Stimulated activated CD8-positive, alpha-beta memory T cell treated with anti-CD3 and anti-CD28 coated beads, Interleukin-15, amount 100 ng/mL, for 1 hour (primary cell): Measurements from ENCODE around the gene FAM117A.

Source experiments
- DNase-seq: peaks from one replicate; pipeline ENCODE4 v3.0.0-alpha.2; 2020; ENCODE audit warnings: low read depth

Gene FAM117A

GRCh38 chr17:49763735-49764558, at the start of gene FAM117A:
TSS of gene FAM117A (minus strand) at chr17:49764131. CDS start at chr17:49764087, 44 bp downstream.
- DNase-seq, result peak; percentile 90

DNA sequence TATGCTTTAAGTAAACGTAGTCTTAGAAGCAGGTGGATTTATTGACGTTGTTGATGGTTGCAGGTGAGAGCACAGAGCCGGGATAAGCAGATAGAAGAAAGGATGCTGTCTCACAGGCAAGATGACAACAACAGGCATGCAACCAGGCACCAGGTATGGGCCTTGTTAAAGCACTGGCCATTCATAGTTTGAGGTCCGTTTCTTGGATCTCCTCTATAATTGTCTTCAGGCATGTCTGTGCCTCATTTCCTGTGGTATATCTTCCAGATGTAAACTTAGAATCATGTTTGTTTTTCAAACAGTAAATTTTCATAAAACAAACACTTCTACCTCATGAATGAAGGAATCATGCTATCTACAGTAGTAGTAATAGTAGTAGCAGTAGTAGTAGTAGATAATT, 45.1 kb upstream of the FAM117A start:
- no peak for DNase-seq

DNA sequence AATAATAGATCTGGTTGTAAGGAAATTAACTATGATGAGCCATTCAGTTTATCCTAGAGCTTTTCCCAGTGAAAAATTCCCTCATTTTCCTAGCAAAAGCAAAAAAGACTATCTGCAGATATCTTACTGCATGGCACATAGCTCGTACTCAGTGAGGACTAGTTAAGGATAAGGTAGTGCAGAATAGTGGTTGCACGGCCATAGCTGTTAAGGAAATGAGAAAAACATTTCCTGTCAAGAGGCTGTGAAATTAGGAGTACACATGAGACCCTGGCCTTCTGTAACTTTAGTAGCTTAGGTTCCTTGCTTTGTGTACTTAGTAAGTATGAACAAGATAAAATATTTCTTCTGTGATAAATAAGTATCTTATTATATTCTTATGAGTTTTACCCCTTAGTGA, 34.8 kb upstream of the FAM117A start:
- DNase-seq, result no peak

GRCh38 chr17:49798182-49798581, 34.3 kb upstream of the FAM117A start:
- no peak for DNase-seq

DNA sequence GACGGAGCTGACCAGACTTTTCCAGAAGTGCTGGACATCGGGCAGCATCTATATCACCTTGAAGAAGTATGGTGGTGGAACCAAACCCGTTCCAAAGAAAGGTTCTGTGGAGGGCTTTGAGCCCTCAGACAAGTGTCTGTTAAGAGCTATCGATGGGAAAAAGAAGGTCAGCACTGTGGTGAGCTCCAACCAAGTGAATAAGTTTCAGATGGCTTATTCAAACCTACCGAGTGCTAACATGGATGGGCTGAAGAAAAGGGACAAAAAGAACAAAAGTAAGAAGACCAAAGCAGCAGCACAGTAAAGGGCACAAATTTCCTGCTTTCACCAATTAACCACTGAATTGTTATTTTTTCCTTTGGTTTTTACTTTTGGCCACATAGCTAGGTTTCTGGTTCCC, 31.4 kb upstream of the FAM117A start:
- DNase-seq, result no peak

DNA sequence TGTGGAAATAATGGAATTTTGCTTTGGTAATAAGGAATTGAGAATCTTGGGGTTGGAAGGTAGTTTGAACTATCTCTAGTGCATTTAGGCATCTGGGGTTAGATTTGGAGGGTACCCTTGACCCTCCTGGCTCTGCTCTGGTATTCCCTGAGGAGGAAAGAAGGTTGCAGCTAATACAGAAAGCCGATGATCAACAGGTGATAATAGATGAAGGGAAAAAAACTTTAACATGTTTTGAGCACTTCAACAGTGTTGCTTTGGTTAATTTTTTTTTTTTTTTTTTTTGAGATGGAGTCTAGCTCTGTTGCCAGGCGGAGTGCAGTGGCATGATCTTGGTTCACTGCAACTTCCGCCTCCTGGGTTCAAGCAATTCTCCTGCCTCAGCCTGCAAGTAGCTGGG, 29.4 kb upstream of the FAM117A start:
- no peak for DNase-seq

- no peak for DNase-seq
Observed at GRCh38 chr17:49789243-49789578, 25.3 kb upstream of the FAM117A start.

- peak; percentile 93 for DNase-seq
Observed at GRCh38 chr17:49788478-49789242, 24.7 kb upstream of the FAM117A start, which contains the start of gene KAT7. TSS of gene KAT7 (plus strand) at chr17:49788681. CDS start at chr17:49788835, 154 bp downstream.

GRCh38 chr17:49787884-49788477, 24.1 kb upstream of the FAM117A start:
- DNase-seq, result no peak

DNA sequence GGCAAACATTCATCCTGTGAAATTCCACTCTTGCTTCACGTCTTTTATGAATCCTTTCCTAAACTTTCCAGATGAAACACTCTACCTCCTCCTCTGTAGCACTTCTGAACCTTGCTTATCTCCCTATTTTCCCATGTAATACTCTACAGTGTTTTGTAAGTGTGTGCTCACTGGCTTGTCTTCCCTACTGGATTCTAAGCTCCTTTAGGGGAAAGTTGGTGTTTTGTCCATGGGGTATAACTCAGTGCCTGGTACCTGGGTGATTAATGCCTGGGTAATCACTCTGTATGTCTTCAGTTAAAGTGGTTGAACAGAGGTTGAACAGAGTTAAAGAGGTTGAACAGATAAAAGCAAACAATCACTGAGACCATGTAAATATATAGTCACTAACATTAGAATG, 20.7 kb upstream of the FAM117A start:
- no peak for DNase-seq

GRCh38 chr17:49783791-49784190, 19.9 kb upstream of the FAM117A start:
- DNase-seq, result no peak

- no peak for DNase-seq
Observed at GRCh38 chr17:49783071-49783715, 19.3 kb upstream of the FAM117A start.

DNA sequence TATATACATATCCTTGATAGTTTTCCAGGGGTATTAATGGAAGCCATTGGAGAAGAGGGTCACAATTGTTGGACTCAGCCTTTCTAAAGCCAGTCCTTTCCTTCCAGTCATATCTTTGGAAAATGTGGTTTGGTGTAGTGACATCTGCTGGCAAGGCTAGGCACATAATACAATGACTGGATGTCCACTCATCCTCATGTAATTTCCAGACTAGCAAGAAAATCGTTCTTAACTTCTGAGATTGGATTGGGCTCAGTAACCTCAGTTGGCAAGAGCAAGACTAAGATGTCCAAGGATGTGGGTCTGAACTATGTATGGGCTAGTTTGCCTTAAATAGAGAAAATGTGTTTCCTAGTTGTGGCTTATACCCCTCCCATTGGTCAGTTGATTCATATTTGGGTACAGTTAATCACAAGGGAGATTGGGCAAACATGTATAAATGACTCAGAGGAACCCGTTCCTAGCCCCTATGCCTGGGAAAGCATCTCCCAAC, 15.9 kb upstream of the FAM117A start:
- DNase-seq, result no peak

DNA sequence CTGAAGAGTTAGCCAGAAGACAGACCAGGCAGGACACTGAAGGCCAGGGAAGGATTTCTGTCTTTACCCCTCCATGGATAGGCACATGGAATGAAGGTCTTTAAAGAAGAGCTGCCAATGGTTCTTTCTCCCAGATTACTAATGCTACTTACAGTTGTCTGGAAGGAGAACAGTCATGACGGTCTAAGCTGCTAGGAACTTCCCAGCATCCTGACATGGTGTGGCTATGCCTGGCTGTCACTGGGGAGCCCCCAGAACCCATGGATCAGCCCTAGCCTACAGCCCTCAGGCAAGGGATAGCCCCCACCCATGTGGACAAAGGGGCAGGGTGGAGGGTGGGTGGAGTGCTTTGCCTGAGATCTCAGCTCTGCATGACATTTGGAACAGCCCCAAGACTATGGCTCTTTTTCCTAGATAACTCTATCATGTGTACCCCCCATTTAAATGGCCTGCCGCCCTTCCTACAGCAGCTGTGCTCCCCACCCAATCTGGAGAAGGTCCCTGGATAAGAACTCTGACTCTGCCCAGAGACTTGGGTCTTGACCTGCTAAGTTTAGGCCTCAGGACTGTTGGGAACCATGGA, 15.3 kb upstream of the FAM117A start:
- DNase-seq, result no peak

DNA sequence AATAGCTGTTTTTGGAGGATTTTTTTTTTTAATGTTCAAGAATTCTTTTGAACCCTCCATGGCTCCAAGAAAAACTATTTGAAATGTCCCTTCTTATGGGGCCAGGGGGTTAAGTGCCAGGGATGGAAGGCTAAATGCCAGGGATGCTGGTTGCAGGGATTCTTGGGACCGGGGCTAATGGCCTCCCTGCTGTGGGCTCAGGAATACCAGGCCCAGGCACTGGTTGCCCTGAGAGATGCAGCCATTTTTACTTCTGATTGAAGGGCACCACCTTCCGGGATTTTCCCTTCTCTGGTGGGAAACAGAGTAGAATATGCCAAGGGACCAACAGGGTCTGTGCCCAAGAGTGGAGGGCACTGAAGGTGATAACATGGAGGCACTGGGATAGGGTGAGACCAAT, 13.6 kb upstream of the FAM117A start:
- no peak for DNase-seq

- DNase-seq, result no peak
Observed at GRCh38 chr17:49776551-49777300, 12.8 kb upstream of the FAM117A start.

GRCh38 chr17:49775546-49776260, 11.8 kb upstream of the FAM117A start:
- DNase-seq, result no peak

DNA sequence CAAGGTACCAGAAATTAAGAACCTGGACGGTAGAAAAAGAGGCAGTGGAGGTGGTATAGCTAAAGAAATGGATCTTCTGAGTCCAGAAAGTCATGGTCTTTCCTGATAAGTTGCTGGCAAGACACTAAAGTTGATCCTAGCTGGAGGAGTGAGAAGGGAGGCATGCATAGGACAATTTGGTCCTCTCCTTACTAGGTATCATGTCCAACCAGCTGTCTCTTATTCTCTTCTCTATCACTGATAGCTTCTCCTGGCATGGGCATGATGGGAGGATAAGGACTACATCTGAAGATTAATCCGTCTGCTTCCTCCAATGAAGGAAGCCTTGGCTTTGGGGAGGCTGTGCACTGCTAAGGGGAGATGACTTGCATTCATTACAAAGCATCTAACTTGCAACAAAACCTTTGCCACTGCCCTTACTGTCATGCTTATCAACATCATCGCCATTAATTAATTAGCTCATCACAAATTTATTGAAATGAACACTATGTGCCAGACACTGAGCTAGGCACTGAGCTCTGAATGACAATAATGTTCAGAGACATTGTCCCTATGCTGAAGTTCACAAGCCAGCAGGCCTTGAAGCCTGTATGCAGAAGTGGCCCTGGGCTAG, 3.1 kb upstream of the FAM117A start:
- DNase-seq, result no peak

GRCh38 chr17:49764559-49765180, 739 bp upstream of the FAM117A start:
- no peak for DNase-seq
